Fibroblast of lung (primary cell): ENCODE results near the gene ZNF451. TPM values are rescaled to one million over a fixed set of nuclear protein-coding genes. Genes with fewer than 3 reads are reported as not detected.

Experiments
- DNase-seq, 2 donors: peaks; one replicate each; pipeline versions ENCODE4 v3.0.0 to v3.0.0-alpha.2; 2010; ENCODE audit warnings: low read depth in 2 of 2
- H2AFZ ChIP-seq: 2 replicates; pipeline ENCODE4 v1.5.1; 2012; ENCODE audit warnings: low read length, control low read depth, inconsistent platforms
- H3K27ac ChIP-seq: 2 replicates; pipeline ENCODE4 v1.5.1; 2011; ENCODE audit warnings: low read length, control low read depth; ENCODE audit not compliant: insufficient read depth
- H3K27me3 ChIP-seq: 2 replicates; pipeline ENCODE4 v1.5.1; 2011; ENCODE audit warnings: mild to moderate bottlenecking, low read length; ENCODE audit not compliant: control insufficient read depth, insufficient read depth
- H3K36me3 ChIP-seq: 2 replicates; pipeline ENCODE4 v1.5.1; 2011; ENCODE audit warnings: low read length; ENCODE audit not compliant: control insufficient read depth, insufficient read depth
- H3K4me1 ChIP-seq: 2 replicates; pipeline ENCODE4 v1.5.1; 2011; ENCODE audit warnings: low read length; ENCODE audit not compliant: control insufficient read depth, insufficient read depth; ENCODE audit errors: extremely low read depth
- H3K4me2 ChIP-seq: 2 replicates; pipeline ENCODE4 v1.5.1; 2011; ENCODE audit warnings: low read length, control low read depth; ENCODE audit not compliant: insufficient read depth; ENCODE audit errors: extremely low read depth
- H3K4me3 ChIP-seq, 4 experiments: fragments of 200-600 bp in 1 of 4; sonication (generic) in 1 of 4; replicated peaks in 1 of 4; 2 replicates each; pipeline ENCODE4 v1.5.1; 2011 to 2016; ENCODE audit warnings: low read length in 4 of 4, low read depth in 3 of 4, mild to moderate bottlenecking in 3 of 4, control low read depth in 2 of 4, inconsistent platforms in 1 of 4, mixed read lengths in 1 of 4; ENCODE audit not compliant: insufficient read depth in 1 of 4; ENCODE audit errors: control extremely low read depth in 1 of 4
- H3K79me2 ChIP-seq: 2 replicates; pipeline ENCODE4 v1.5.1; 2012; ENCODE audit warnings: mild to moderate bottlenecking, low read length, inconsistent platforms; ENCODE audit not compliant: control insufficient read depth, insufficient read depth
- H3K9ac ChIP-seq: 2 replicates; pipeline ENCODE4 v1.5.1; 2011; ENCODE audit warnings: mild to moderate bottlenecking, low read length, control low read depth; ENCODE audit not compliant: insufficient read depth
- H3K9me3 ChIP-seq: 2 replicates; pipeline ENCODE4 v1.5.1; 2012; ENCODE audit warnings: low read depth, low read length; ENCODE audit not compliant: control insufficient read depth, insufficient read depth
- H4K20me1 ChIP-seq: 2 replicates; pipeline ENCODE4 v1.5.1; 2011; ENCODE audit warnings: low read length; ENCODE audit not compliant: control insufficient read depth, insufficient read depth; ENCODE audit errors: extremely low read depth
- CTCF ChIP-seq, 2 donors: IDR thresholded peaks in 1 of 2; conservative IDR thresholded peaks in 1 of 2; 1 replicate in 1 of 2; 2 replicates in 1 of 2; pipeline ENCODE4 v1.5.1; 2011 to 2012; ENCODE audit warnings: low read length in 2 of 2, control low read depth in 1 of 2, inconsistent platforms in 1 of 2, low read depth in 1 of 2, mild to moderate bottlenecking in 1 of 2
- EZH2 ChIP-seq: IDR thresholded peaks from 2 replicates; pipeline ENCODE4 v1.5.1; 2012; ENCODE audit warnings: low read length, control low read depth, mild to moderate bottlenecking; ENCODE audit errors: missing control alignments
- polyA plus RNA-seq, 2 donors: library from polyadenylated mRNA; depleted of rRNA in 1 of 2; stranded (reverse) in 1 of 2; unstranded in 1 of 2; fragments of >200 nt; gene quantifications; 2 replicates each; pipeline ENCODE4 v1.2.1, GENCODE V29; 2011 to 2012; ENCODE audit warnings: missing spikeins in 1 of 2
- total RNA-seq: library from RNA; depleted of rRNA; stranded (reverse); fragments of >200 nt; gene quantifications from 2 replicates; pipeline ENCODE4 v1.2.1, GENCODE V29; 2014

The ZNF451 gene
- total and polyA plus RNA-seq, 2 donors (not counting 1 experiment from before 2014, with no cell fraction given): 30.0 to 74.6 TPM

- no peak for TF ChIP-seq EZH2
- TF ChIP-seq CTCF (conservative IDR thresholded peaks at IDR 0.05 in 1 of 2, IDR thresholded peaks at IDR 0.05 in 1 of 2; ENCODE audit: low read depth in 1 of 2, low read length in 2 of 2): no peak
- Histone ChIP-seq H2AFZ (no peak overlapping the region), H3K27me3 (no peaks in the 10 kb centered on the region), H3K9me3 (no peaks in the 10 kb centered on the region), H3K79me2 (peaks cover 54% of the 10 kb centered on the region), H3K9ac (no peak overlapping the region), H3K4me1 (peaks cover 2% of the 10 kb centered on the region), H3K27ac (no peak overlapping the region), H4K20me1 (no peaks in the 10 kb centered on the region), H3K4me2 (no peak overlapping the region), H3K36me3 (no peaks in the 10 kb centered on the region), H3K4me3 (no peak overlapping the region)
- no peak for DNase-seq
Measured at GRCh38 chr6:57210060-57210459, 120.1 kb downstream of the ZNF451 start.

- no peaks in the 10 kb centered on the region for H3K36me3 ChIP-seq
- no peaks in the 10 kb centered on the region for H4K20me1 ChIP-seq
- H3K27ac ChIP-seq: no peak overlapping the region
- H3K27me3 ChIP-seq: no peaks in the 10 kb centered on the region
- H2AFZ ChIP-seq: no peak overlapping the region
- TF ChIP-seq CTCF (conservative IDR thresholded peaks at IDR 0.05 in 1 of 2, IDR thresholded peaks at IDR 0.05 in 1 of 2; ENCODE audit: low read depth in 1 of 2, low read length in 2 of 2): no peak
- no peak for TF ChIP-seq EZH2
- no peaks in the 10 kb centered on the region for H3K4me1 ChIP-seq
- H3K4me2 ChIP-seq: no peak overlapping the region
- no peak for DNase-seq
- no peaks in the 10 kb centered on the region for H3K9me3 ChIP-seq
- peaks cover 96% of the 10 kb centered on the region for H3K79me2 ChIP-seq
- no peak overlapping the region for H3K9ac ChIP-seq
- H3K4me3 ChIP-seq: no peak overlapping the region
Measured at GRCh38 chr6:57215260-57215659, 125.3 kb downstream of the ZNF451 start.

- no peaks in the 10 kb centered on the region for H3K36me3 ChIP-seq
- TF ChIP-seq CTCF (conservative IDR thresholded peaks at IDR 0.05 in 1 of 2, IDR thresholded peaks at IDR 0.05 in 1 of 2; ENCODE audit: low read depth in 1 of 2, low read length in 2 of 2): peak; percentile 5 to 7
- no peak for TF ChIP-seq EZH2
- no peak overlapping the region for H3K4me3 ChIP-seq
- no peaks in the 10 kb centered on the region for H4K20me1 ChIP-seq
- H3K9ac ChIP-seq: no peak overlapping the region
- no peak overlapping the region for H2AFZ ChIP-seq
- no peaks in the 10 kb centered on the region for H3K27me3 ChIP-seq
- peaks cover 94% of the 10 kb centered on the region for H3K79me2 ChIP-seq
- H3K4me2 ChIP-seq: peak overlapping the region; percentile 40
- DNase-seq: peak; percentile 81 to 83
- no peaks in the 10 kb centered on the region for H3K9me3 ChIP-seq
- H3K4me1 ChIP-seq: no peaks in the 10 kb centered on the region
- no peak overlapping the region for H3K27ac ChIP-seq
Measured at GRCh38 chr6:57216235-57217101, 126.5 kb downstream of the ZNF451 start.
